ENCODE measurements around the gene CLTB. TPM values are rescaled to one million over a fixed set of nuclear protein-coding genes. Genes with fewer than 3 reads are reported as not detected.

Gene CLTB
- total RNA-seq, 1 donor = 63.0 TPM

GRCh38 chr5:176391999-176392398, 24.3 kb downstream of the CLTB start:
- Histone ChIP-seq H3K4me3 (ENCODE audit: insufficient read depth, low read length) (no peak overlapping the region), H3K4me2 (ENCODE audit: insufficient read depth, low read length) (no peak overlapping the region), H3K79me2 (ENCODE audit: insufficient read depth, low read length) (peaks cover 17% of the 10 kb centered on the region), H3K4me1 (ENCODE audit: insufficient read depth, low read length) (peaks cover 12% of the 10 kb centered on the region), H3K27me3 (ENCODE audit: insufficient read depth, low read length) (no peaks in the 10 kb centered on the region), H3K36me3 (ENCODE audit: insufficient read depth, low read length) (peaks cover 27% of the 10 kb centered on the region), H4K20me1 (ENCODE audit: insufficient read depth, low read length) (peaks cover 6% of the 10 kb centered on the region), H3K27ac (ENCODE audit: low read depth, low read length) (no peak overlapping the region), H2AFZ (ENCODE audit: low read length) (no peak overlapping the region), H3K9me3 (ENCODE audit: low read depth, low read length) (no peaks in the 10 kb centered on the region)
- no peak for DNase-seq (ENCODE audit: insufficient read length, low spot score, missing footprints)
- TF ChIP-seq CTCF (IDR thresholded peaks at IDR 0.05; ENCODE audit: extremely low read depth, low read depth, low read length) = no peak

- Histone ChIP-seq H3K4me2 (ENCODE audit: insufficient read depth, low read length) (no peak overlapping the region), H3K27ac (ENCODE audit: low read depth, low read length) (no peak overlapping the region), H3K4me1 (ENCODE audit: insufficient read depth, low read length) (peaks cover 17% of the 10 kb centered on the region), H3K27me3 (ENCODE audit: insufficient read depth, low read length) (no peaks in the 10 kb centered on the region), H3K79me2 (ENCODE audit: insufficient read depth, low read length) (peaks cover 22% of the 10 kb centered on the region), H4K20me1 (ENCODE audit: insufficient read depth, low read length) (peaks cover 9% of the 10 kb centered on the region), H2AFZ (ENCODE audit: low read length) (no peak overlapping the region), H3K36me3 (ENCODE audit: insufficient read depth, low read length) (peaks cover 25% of the 10 kb centered on the region), H3K4me3 (ENCODE audit: insufficient read depth, low read length) (no peak overlapping the region), H3K9me3 (ENCODE audit: low read depth, low read length) (no peaks in the 10 kb centered on the region)
- TF ChIP-seq CTCF (IDR thresholded peaks at IDR 0.05; ENCODE audit: extremely low read depth, low read depth, low read length) = no peak
- no peak for DNase-seq (ENCODE audit: insufficient read length, low spot score, missing footprints)
These were observed 24.9 kb downstream of the CLTB start for GRCh38 chr5:176391479-176391878.

GRCh38 chr5:176389135-176390123, 26.9 kb downstream of the CLTB start:
- Histone ChIP-seq H3K36me3 (ENCODE audit: insufficient read depth, low read length) (peaks cover 34% of the 10 kb centered on the region), H3K27ac (ENCODE audit: low read depth, low read length) (peak overlapping the region; percentile 83), H3K4me1 (ENCODE audit: insufficient read depth, low read length) (peaks cover 18% of the 10 kb centered on the region), H3K9me3 (ENCODE audit: low read depth, low read length) (no peaks in the 10 kb centered on the region), H3K27me3 (ENCODE audit: insufficient read depth, low read length) (no peaks in the 10 kb centered on the region), H4K20me1 (ENCODE audit: insufficient read depth, low read length) (peaks cover 13% of the 10 kb centered on the region), H3K4me2 (ENCODE audit: insufficient read depth, low read length) (peak overlapping the region; percentile 94), H2AFZ (ENCODE audit: low read length) (peak overlapping the region; percentile 93), H3K79me2 (ENCODE audit: insufficient read depth, low read length) (peaks cover 39% of the 10 kb centered on the region), H3K4me3 (ENCODE audit: insufficient read depth, low read length) (peak overlapping the region; percentile 90)
- TF ChIP-seq CTCF (IDR thresholded peaks at IDR 0.05; ENCODE audit: extremely low read depth, low read depth, low read length) = no peak
- peak; percentile 90 for DNase-seq (ENCODE audit: insufficient read length, low spot score, missing footprints)

GRCh38 chr5:176388444-176389134, 27.8 kb downstream of the CLTB start, which contains the start of the genes HIGD2A and NOP16:
TSS of gene HIGD2A (plus strand) at chr5:176388751. CDS start at chr5:176388820, 69 bp downstream.
TSS of gene NOP16 (minus strand) at chr5:176388598. CDS start at chr5:176388539, 59 bp downstream.
- peak within 1 kb of the TSS; percentile 97 for H2AFZ ChIP-seq (ENCODE audit: low read length)
- peaks cover 18% of the 10 kb centered on the region for H3K4me1 ChIP-seq (ENCODE audit: insufficient read depth, low read length)
- DNase-seq (ENCODE audit: insufficient read length, low spot score, missing footprints) = peak; percentile 99
- H3K4me3 ChIP-seq (ENCODE audit: insufficient read depth, low read length) = peak within 1 kb of the TSS; percentile 90
- no peaks in the 10 kb centered on the region for H3K9me3 ChIP-seq (ENCODE audit: low read depth, low read length)
- peak within 1 kb of the TSS; percentile 83 for H3K27ac ChIP-seq (ENCODE audit: low read depth, low read length)
- no peaks in the 10 kb centered on the region for H3K27me3 ChIP-seq (ENCODE audit: insufficient read depth, low read length)
- peak within 1 kb of the TSS; percentile 94 for H3K4me2 ChIP-seq (ENCODE audit: insufficient read depth, low read length)
- peaks cover 13% of the 10 kb centered on the region for H4K20me1 ChIP-seq (ENCODE audit: insufficient read depth, low read length)
- no peak for TF ChIP-seq CTCF (IDR thresholded peaks at IDR 0.05; ENCODE audit: extremely low read depth, low read depth, low read length)
- peaks cover 39% of the 10 kb centered on the region for H3K79me2 ChIP-seq (ENCODE audit: insufficient read depth, low read length)
- H3K36me3 ChIP-seq (ENCODE audit: insufficient read depth, low read length) = peaks cover 41% of the 10 kb centered on the region
